ENCODE measurements around the gene NDUFAF2.
"Not testable (repeated sequence)": the region's sequence is repeated elsewhere in the genome, so short reads cannot be mapped to it uniquely, and the experiment has no call there.

NDUFAF2 gene

GRCh38 chr5:61004448-61004847 lies 59.4 kb downstream of the NDUFAF2 start:
- no peak for TF ChIP-seq ZNF274 (IDR thresholded peaks at IDR 0.05; ENCODE audit: low read depth, low read length)

GRCh38 chr5:61009907-61010306 lies 64.9 kb downstream of the NDUFAF2 start:
- no peak for TF ChIP-seq ZNF274 (IDR thresholded peaks at IDR 0.05; ENCODE audit: low read depth, low read length)
- H3K4me3 ChIP-seq (ENCODE audit: low read length), result no peak overlapping the region

More at GRCh38 chr5:61004448-61004847, 59.4 kb downstream of the NDUFAF2 start:
- H3K4me3 ChIP-seq (ENCODE audit: low read length), result no peak overlapping the region

- no peak overlapping the region for H3K4me3 ChIP-seq (ENCODE audit: low read length)
- TF ChIP-seq ZNF274 (IDR thresholded peaks at IDR 0.05; ENCODE audit: low read depth, low read length), result no peak
These were observed 65.8 kb downstream of the NDUFAF2 start for GRCh38 chr5:61010467-61011454.

- no peak for TF ChIP-seq ZNF274 (IDR thresholded peaks at IDR 0.05; ENCODE audit: low read depth, low read length)
- no peak overlapping the region for H3K4me3 ChIP-seq (ENCODE audit: low read length)
These were observed 73.1 kb downstream of the NDUFAF2 start for GRCh38 chr5:61018062-61018461.

GRCh38 chr5:61019642-61020041 lies 74.6 kb downstream of the NDUFAF2 start:
- no peak for TF ChIP-seq ZNF274 (IDR thresholded peaks at IDR 0.05; ENCODE audit: low read depth, low read length)

GRCh38 chr5:61020415-61020814 lies 75.4 kb downstream of the NDUFAF2 start:
- TF ChIP-seq ZNF274 (IDR thresholded peaks at IDR 0.05; ENCODE audit: low read depth, low read length), result no peak
- H3K4me3 ChIP-seq (ENCODE audit: low read length), result no peak overlapping the region

More at GRCh38 chr5:61019642-61020041, 74.6 kb downstream of the NDUFAF2 start:
- H3K4me3 ChIP-seq (ENCODE audit: low read length), result no peak overlapping the region

- no peak for TF ChIP-seq ZNF274 (IDR thresholded peaks at IDR 0.05; ENCODE audit: low read depth, low read length)
- H3K4me3 ChIP-seq (ENCODE audit: low read length), result no peak overlapping the region
These were observed 78.1 kb downstream of the NDUFAF2 start for GRCh38 chr5:61023131-61023530.

GRCh38 chr5:61026004-61026403 lies 81.0 kb downstream of the NDUFAF2 start:
- no peak for TF ChIP-seq ZNF274 (IDR thresholded peaks at IDR 0.05; ENCODE audit: low read depth, low read length)
- no peak overlapping the region for H3K4me3 ChIP-seq (ENCODE audit: low read length)

GRCh38 chr5:61028382-61028781 lies 83.4 kb downstream of the NDUFAF2 start:
- H3K4me3 ChIP-seq (ENCODE audit: low read length), result no peak overlapping the region
- no peak for TF ChIP-seq ZNF274 (IDR thresholded peaks at IDR 0.05; ENCODE audit: low read depth, low read length)

- no peak overlapping the region for H3K4me3 ChIP-seq (ENCODE audit: low read length)
- TF ChIP-seq ZNF274 (IDR thresholded peaks at IDR 0.05; ENCODE audit: low read depth, low read length), result no peak
These were observed 84.6 kb downstream of the NDUFAF2 start for GRCh38 chr5:61029456-61030162.

- no peak overlapping the region for H3K4me3 ChIP-seq (ENCODE audit: low read length)
- TF ChIP-seq ZNF274 (IDR thresholded peaks at IDR 0.05; ENCODE audit: low read depth, low read length), result no peak
These were observed 85.1 kb downstream of the NDUFAF2 start for GRCh38 chr5:61030163-61030482.

- H3K4me3 ChIP-seq (ENCODE audit: low read length), result not testable (repeated sequence)
These were observed 86.3 kb downstream of the NDUFAF2 start for GRCh38 chr5:61031301-61031700.

GRCh38 chr5:61044545-61044944 lies 99.5 kb downstream of the NDUFAF2 start:
- TF ChIP-seq ZNF274 (IDR thresholded peaks at IDR 0.05; ENCODE audit: low read depth, low read length), result no peak
- no peak overlapping the region for H3K4me3 ChIP-seq (ENCODE audit: low read length)

GRCh38 chr5:61047346-61047745 lies 102.3 kb downstream of the NDUFAF2 start:
- no peak for TF ChIP-seq ZNF274 (IDR thresholded peaks at IDR 0.05; ENCODE audit: low read depth, low read length)
- H3K4me3 ChIP-seq (ENCODE audit: low read length), result no peak overlapping the region

- no peak overlapping the region for H3K4me3 ChIP-seq (ENCODE audit: low read length)
- no peak for TF ChIP-seq ZNF274 (IDR thresholded peaks at IDR 0.05; ENCODE audit: low read depth, low read length)
These were observed 103.5 kb downstream of the NDUFAF2 start for GRCh38 chr5:61048534-61048933.
